Activated gamma-delta T cell treated with Interleukin-2 at 50 U/mL for 16 hours (primary cell): ENCODE data around the gene PCGF2.

Experiments used
- DNase-seq: peaks from one replicate; pipeline ENCODE4 v3.0.0-alpha.2; 2020

Gene PCGF2

GRCh38 chr17:38751144-38751807 is 3.1 kb upstream of the PCGF2 start:
- DNase-seq, result no peak

- DNase-seq, result no peak
Observed at GRCh38 chr17:38750312-38751121, 2.4 kb upstream of the PCGF2 start.

GRCh38 chr17:38750044-38750311 is 1.8 kb upstream of the PCGF2 start:
- DNase-seq, result no peak

GRCh38 chr17:38749223-38750043 is 1.3 kb upstream of the PCGF2 start:
- no peak for DNase-seq

GRCh38 chr17:38748892-38749222 is 721 bp upstream of the PCGF2 start:
- no peak for DNase-seq

GRCh38 chr17:38747463-38748148 is 530 bp downstream of the PCGF2 start:
- no peak for DNase-seq

- DNase-seq, result no peak
Observed at GRCh38 chr17:38746849-38747462, 1.2 kb downstream of the PCGF2 start.

- no peak for DNase-seq
Observed at GRCh38 chr17:38746004-38746848, 1.9 kb downstream of the PCGF2 start.

GRCh38 chr17:38745545-38745944 is 2.6 kb downstream of the PCGF2 start:
- DNase-seq, result no peak

GRCh38 chr17:38743556-38744171 is 4.5 kb downstream of the PCGF2 start:
- no peak for DNase-seq

- DNase-seq, result no peak
Observed at GRCh38 chr17:38742411-38743308, 5.5 kb downstream of the PCGF2 start.

- DNase-seq, result no peak
Observed at GRCh38 chr17:38741921-38742410, 6.2 kb downstream of the PCGF2 start.

- no peak for DNase-seq
Observed at GRCh38 chr17:38741461-38741860, 6.7 kb downstream of the PCGF2 start.

- no peak for DNase-seq
Observed at GRCh38 chr17:38740806-38741205, 7.3 kb downstream of the PCGF2 start.

GRCh38 chr17:38740044-38740443 is 8.1 kb downstream of the PCGF2 start:
- no peak for DNase-seq

GRCh38 chr17:38739305-38739704 is 8.8 kb downstream of the PCGF2 start:
- no peak for DNase-seq

GRCh38 chr17:38738686-38739085 is 9.4 kb downstream of the PCGF2 start:
- no peak for DNase-seq

- DNase-seq, result no peak
Observed at GRCh38 chr17:38738007-38738662, 10.0 kb downstream of the PCGF2 start.

GRCh38 chr17:38735161-38735997 is 12.8 kb downstream of the PCGF2 start:
- DNase-seq, result peak; percentile 82
